ENCODE measurements around the gene C1orf198.

C1orf198 gene

DNA sequence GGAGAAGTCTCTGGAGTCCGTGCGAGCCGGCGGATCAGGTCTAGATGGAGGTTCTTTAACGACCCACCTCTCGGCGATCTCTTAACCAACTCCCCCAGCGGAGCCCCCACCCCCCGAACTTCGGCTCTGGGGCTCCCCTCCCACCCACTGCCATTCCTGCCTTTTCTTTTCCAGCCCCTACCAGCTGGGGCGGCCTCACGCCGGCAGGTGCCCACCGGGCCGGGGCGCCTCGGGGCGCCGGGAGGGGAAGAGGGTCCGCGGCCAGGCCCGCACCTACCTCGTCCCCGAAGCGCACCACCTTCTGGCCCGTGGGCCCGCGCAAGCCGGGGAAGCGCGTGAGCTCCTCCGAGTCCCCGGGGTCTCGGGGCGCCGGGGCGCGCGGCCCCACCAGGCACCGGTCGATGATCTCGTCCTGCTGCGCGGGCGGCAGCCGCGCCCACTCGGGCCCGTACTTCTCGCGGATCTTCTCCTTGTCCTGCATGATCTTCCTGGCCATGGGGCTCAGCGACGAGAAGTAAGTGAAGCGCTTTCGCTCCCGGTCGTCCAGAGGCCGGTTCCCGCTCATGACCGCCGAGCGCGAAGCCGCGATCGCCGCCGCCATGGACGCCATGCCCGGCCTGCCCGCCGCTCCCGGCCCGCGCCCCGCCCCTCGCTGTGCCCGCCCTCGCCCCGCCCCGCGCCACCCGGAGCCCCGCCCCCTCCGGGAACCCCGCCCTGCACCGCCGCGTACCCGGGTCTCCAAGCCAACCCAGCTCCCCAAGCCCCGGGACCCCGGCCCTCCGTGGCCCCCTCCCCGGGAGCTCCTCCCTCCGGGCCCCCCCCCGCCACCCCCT lies at the start of gene C1orf198:
TSS of gene C1orf198 (minus strand) at position 619 of the 833 bp plus-strand sequence. CDS start at position 610, 9 bp downstream.
- no peak for DNase-seq

GRCh38 chr1:230917284-230918135 lies 49.2 kb upstream of the C1orf198 start:
- DNase-seq: no peak

DNA sequence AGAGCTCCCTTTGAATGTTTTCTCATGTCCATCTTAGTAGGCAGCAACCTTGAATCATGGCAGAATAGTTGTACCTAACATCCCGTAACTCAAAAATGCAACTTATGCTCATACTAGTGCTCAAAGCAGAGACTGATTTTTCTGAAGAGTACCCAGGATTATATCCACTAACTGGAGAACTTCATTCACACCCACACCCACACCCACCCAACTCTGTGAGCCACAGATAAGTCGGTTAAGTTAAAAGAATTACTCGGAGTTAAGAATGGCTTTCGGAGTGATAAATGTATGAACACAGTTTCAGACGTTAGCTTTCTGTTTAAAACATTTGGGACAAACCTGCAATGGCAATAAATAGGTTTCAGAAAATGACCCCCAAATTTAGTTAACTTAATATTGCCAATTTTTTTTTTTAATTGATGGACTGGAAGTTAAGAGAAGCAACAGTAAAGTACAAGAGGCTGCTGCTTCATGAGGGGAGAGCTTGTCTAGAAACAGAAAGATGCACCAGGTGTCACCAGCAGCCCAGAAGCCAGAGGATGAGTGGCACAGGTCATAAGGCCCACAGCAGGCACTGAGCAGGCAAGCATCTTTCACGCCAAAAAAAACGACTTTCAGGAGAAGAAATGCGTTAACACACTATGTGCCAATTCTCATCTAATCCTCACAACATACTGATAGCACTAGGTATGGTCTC lies 48.4 kb upstream of the C1orf198 start:
- DNase-seq: no peak

DNA sequence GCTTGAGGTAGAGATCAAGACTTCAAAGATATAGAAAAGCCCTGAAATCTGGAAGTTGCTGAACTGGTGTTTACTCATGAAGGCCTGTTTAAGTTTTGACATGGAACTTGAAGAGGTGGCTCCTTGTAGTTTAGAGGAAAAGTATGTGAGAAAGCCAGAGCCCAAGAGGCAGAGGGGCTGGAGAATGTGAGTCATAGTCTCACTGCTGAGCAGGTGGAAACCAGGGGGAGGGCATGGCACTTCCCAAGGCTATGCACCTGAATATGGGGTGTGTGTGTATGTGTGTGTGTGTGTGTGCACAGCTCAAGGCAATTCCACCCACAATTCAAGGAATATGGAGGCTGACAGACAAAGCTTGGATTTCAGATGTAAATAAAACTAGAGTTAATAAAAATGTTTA lies 46.8 kb upstream of the C1orf198 start:
- no peak for DNase-seq

- DNase-seq: no peak
Observed at GRCh38 chr1:230913496-230913895, 45.2 kb upstream of the C1orf198 start.

DNA sequence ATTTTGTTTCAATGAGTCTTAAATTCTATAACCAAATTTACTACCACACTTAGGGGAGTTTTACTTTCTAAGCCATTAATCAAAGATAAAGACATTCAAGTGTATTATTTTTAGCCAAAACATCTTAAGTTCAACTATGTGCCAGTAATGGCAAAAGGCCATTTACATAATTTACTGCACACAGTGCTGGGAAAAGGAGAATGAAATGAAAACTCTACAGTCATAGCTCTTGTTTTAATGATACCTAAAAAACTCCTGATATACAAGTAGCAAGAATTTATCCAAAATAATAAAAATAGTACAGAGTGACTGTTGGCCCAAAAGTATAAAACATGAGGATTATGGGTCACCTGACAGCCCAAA lies 42.4 kb upstream of the C1orf198 start:
- DNase-seq: no peak

GRCh38 chr1:230909974-230910754 lies 41.8 kb upstream of the C1orf198 start:
- peak; percentile 52 for DNase-seq

DNA sequence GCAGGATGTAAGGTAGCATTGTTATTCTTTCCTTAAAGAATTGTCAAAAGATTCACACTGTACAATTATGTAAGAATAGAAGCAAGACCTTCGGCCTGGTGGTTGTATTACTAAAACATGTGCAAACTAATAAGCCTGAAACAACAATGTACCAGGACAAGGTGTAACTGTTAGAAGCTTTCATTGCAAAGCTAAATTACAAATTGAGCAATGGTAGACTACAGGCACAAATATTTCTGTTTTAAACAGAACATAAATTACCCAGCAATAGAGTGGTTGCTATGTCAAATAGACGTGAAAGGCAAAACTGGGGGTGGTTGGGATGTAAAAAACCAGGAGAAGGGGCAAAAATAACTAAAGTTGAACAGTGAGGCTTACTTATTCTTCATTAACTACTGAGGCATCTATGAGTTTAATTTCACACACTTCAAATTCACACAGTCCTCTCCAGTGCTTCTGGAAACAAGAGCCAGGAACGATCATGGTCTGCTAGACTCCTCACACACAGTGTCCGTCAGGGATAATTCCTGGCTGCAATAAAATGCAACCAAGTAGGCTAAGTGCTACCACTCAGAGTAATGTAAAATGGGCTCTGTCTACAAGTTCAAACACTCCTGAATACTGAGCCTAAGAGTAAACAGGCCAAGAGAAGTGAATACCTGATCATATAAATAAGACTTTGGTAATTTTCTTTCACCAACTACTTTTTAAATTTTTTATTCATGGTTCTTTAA lies 39.3 kb upstream of the C1orf198 start:
- DNase-seq: no peak

DNA sequence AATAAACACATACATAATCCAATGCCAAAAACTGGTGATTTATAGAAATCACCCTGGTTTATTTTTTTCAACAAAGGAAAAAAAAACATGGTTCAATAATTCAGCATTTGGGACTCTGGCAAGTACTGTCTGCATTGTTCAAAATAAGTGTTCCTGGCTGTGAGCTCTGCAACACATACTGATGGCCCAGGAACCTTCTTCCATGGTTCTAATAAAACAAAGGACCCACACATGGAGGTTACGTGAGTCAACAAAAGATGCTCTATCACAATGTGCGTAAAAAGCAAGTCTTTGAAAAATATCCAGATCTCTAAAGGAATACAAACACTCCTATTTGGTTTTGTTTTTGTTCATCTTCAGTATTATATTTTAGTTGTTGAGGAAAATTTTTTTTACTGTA lies 37.9 kb upstream of the C1orf198 start:
- no peak for DNase-seq

- no peak for DNase-seq
Observed at GRCh38 chr1:230905733-230906132, 37.4 kb upstream of the C1orf198 start.

DNA sequence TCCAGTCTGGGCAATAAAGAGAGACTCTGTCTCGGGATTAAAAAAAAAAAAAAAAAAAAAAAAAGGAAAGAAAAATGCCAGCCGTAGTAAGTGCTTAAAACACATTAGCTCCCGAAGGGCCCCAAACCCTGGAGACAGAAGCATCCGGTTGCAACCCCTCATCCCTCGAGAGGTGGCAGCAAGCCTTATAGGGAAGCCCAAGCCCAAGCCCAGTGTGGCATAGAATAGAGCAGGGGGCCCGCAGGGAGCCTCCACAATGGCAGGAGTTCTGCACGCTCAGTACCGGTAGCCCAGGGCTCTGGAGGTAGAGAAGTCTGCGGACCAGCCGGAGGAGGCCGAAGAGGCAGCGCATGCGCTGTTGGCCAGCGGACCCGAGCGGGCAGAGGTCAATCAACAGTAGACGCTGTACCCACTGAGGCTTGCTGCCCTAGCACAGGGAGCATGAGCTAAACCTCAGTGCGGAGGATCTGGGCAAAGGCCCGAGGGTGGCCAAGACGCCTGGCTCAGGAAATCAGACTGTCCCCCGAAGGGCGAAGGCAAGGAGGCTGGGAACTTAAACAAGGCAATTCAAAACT lies 34.1 kb upstream of the C1orf198 start:
- DNase-seq: no peak

- DNase-seq: no peak
Observed at GRCh38 chr1:230901671-230902070, 33.4 kb upstream of the C1orf198 start.

DNA sequence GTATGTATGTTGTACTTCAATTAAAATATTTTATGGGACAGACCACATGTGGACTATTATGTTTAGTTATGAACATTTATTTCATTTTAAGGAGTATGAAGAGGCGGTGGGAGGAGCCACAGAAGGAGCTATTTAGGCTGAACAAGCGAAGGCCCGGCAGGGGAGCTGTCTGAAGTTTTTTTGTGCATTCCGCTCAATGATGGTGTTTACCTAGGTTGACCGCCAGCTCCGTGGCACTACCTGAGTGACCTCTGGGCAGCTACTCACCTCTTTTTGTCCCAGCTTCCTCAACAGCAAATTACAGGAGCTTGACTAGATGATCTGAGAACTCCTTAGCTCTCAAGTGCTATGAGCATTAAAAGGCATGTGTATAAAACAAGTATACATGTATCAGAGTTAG lies 32.7 kb upstream of the C1orf198 start:
- no peak for DNase-seq

DNA sequence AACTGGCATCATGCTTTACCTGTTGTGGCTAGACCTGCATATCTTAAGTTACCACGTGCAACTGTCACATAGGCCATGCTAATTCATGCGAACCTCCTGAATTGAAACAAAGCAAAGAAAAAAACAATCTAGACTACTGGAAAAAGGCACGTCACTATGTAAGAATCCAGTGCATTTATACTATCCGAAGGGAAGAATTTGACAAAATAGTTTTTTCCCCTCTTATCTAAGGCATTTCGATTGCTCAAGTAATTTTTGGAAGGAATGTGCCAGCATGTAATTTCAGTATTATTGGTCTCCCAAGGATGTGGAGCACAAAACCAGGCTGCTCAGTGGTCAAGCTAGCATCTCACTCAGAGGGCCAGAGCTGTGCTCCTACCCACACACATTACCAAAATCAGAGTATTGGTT lies 31.5 kb upstream of the C1orf198 start:
- no peak for DNase-seq

DNA sequence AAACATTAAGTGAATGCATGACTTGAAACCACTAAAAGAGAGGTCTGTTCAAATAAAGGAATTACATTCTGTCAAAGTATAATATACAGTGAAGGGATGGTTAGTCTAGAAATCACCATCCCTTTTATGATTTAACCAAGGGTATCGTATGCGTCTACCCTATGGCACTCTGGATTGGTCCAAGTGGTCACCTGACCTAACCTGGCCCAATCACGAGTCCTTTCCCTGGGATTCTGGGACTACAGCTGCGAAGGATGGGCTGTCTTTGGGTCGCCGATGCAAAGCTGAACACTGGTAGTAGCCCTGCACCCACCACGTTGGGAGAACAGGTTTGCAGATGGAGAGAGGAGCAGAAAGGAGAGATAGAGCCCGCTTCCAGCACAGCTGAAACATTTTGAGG lies 30.4 kb upstream of the C1orf198 start:
- DNase-seq: no peak

GRCh38 chr1:230898144-230898543 lies 29.8 kb upstream of the C1orf198 start:
- no peak for DNase-seq

- no peak for DNase-seq
Observed at GRCh38 chr1:230896779-230897178, 28.5 kb upstream of the C1orf198 start.

GRCh38 chr1:230895452-230895851 lies 27.1 kb upstream of the C1orf198 start:
- DNase-seq: no peak

DNA sequence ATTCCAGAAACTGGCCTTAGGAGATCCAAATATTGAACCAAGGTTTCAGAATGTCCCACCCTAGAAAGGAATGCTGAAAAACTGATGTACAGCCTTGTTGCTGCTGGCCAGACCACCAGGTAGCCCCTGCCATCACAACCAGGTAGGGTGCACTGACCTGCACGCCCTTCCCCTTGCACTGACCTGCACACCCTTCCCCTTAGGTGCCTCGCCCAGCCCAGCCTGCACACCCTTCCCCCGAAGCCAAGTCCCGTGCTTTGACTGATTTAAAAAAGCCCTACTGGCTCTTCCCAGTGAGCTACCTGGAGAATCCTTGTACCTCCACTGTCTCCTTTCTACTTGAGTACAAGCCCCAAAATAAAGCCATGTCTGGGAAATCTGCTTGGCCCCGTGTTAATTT lies 26.3 kb upstream of the C1orf198 start:
- no peak for DNase-seq

DNA sequence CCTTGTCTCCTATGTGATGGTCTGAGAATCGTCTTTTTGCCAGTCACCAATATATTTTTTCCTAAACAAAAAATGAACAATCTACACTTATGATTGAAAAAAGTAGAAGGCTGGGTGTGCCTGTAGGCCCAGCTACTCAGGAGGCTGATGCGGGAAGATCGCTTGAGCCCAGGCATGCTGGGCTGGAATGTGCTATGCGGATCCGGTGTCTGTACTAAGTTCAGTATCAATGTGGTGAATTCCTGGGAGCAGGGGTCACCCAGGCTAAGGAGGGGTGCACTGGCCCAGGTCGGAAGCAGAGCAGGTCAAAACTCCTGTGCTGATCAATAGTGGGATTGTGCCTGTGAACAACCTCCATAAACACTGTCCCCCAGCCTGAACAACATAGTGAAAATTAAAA lies 25.7 kb upstream of the C1orf198 start:
- no peak for DNase-seq

DNA sequence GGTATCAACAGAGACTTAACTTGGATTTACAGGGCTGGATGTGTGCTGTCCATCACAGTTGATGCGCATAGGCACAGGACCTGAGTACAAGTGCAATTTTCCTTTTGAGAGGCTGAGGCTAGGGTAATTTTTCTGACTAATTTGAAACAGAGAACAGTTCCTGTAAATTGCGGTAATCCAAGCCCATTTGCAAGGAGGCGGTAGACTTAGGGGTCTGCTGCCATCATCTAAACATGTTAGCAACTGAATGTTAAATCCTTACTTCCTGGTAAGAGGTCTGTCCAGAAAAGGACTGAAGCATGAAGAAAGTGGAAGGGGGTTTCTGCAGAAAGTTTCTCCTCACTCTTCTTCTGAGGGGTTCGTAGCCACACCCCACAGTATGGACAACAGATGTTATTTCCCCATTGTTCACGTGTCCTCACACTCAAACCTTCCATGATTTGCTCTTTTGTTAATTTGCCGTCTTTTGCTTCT lies 23.7 kb upstream of the C1orf198 start:
- DNase-seq: no peak
